ENCODE results near the gene FTMT. TPM values are rescaled to one million over a fixed set of nuclear protein-coding genes. Genes with fewer than 3 reads are reported as not detected.

Gene FTMT
- total RNA-seq, 1 experiment from 2014 or later: not detected

Other genes starting within 250 kb of the FTMT start
- 4.2 and 5.7 TPM in 2 replicates for gene SRFBP1, start 110.1 kb downstream of the FTMT start, total RNA-seq (2014; rRNA removed; shearing (Covaris generic))
- not detected in 2 replicates for gene LOX, start 226.4 kb downstream of the FTMT start, total RNA-seq (2014; rRNA removed; shearing (Covaris generic))

All from HT-29 (cell line).